IPS-11a (cell line): ENCODE data around the gene CCDC91.

Experiments used
- H3K4me3 ChIP-seq: one replicate; pipeline ENCODE4 v1.5.1; 2013; ENCODE audit warnings: low read depth, low read length, control low read depth

Gene CCDC91

GRCh38 chr12:28190321-28191050 is at the start of gene CCDC91:
TSS of gene CCDC91 (plus strand) at chr12:28190456. CDS start at chr12:28257216, 66,760 bp downstream.
- H3K4me3 ChIP-seq = peak within 1 kb of the TSS; percentile 80

- no peak overlapping the region for H3K4me3 ChIP-seq
Observed at GRCh38 chr12:28144059-28144458, 46.2 kb upstream of the CCDC91 start.

GRCh38 chr12:28144532-28144931 is 45.7 kb upstream of the CCDC91 start:
- H3K4me3 ChIP-seq = no peak overlapping the region

GRCh38 chr12:28145216-28145615 is 45.0 kb upstream of the CCDC91 start:
- no peak overlapping the region for H3K4me3 ChIP-seq

GRCh38 chr12:28149279-28149678 is 41.0 kb upstream of the CCDC91 start:
- H3K4me3 ChIP-seq = no peak overlapping the region

- no peak overlapping the region for H3K4me3 ChIP-seq
Observed at GRCh38 chr12:28156362-28156761, 33.9 kb upstream of the CCDC91 start.

GRCh38 chr12:28156804-28157203 is 33.5 kb upstream of the CCDC91 start:
- H3K4me3 ChIP-seq = no peak overlapping the region

GRCh38 chr12:28158353-28158752 is 31.9 kb upstream of the CCDC91 start:
- no peak overlapping the region for H3K4me3 ChIP-seq

GRCh38 chr12:28159688-28160087 is 30.6 kb upstream of the CCDC91 start:
- H3K4me3 ChIP-seq = no peak overlapping the region

GRCh38 chr12:28161697-28162096 is 28.6 kb upstream of the CCDC91 start:
- H3K4me3 ChIP-seq = no peak overlapping the region

GRCh38 chr12:28162697-28163096 is 27.6 kb upstream of the CCDC91 start:
- no peak overlapping the region for H3K4me3 ChIP-seq

GRCh38 chr12:28164644-28165275 is 25.5 kb upstream of the CCDC91 start:
- H3K4me3 ChIP-seq = no peak overlapping the region

GRCh38 chr12:28167981-28168485 is 22.2 kb upstream of the CCDC91 start:
- no peak overlapping the region for H3K4me3 ChIP-seq

- no peak overlapping the region for H3K4me3 ChIP-seq
Observed at GRCh38 chr12:28171356-28172060, 18.7 kb upstream of the CCDC91 start.

GRCh38 chr12:28172434-28173030 is 17.7 kb upstream of the CCDC91 start:
- no peak overlapping the region for H3K4me3 ChIP-seq

- no peak overlapping the region for H3K4me3 ChIP-seq
Observed at GRCh38 chr12:28173440-28173839, 16.8 kb upstream of the CCDC91 start.

- no peak overlapping the region for H3K4me3 ChIP-seq
Observed at GRCh38 chr12:28175098-28175589, 15.1 kb upstream of the CCDC91 start.

- H3K4me3 ChIP-seq = no peak overlapping the region
Observed at GRCh38 chr12:28176295-28176694, 14.0 kb upstream of the CCDC91 start.

- no peak overlapping the region for H3K4me3 ChIP-seq
Observed at GRCh38 chr12:28177461-28177860, 12.8 kb upstream of the CCDC91 start.

GRCh38 chr12:28177905-28178304 is 12.4 kb upstream of the CCDC91 start:
- no peak overlapping the region for H3K4me3 ChIP-seq

GRCh38 chr12:28178775-28179174 is 11.5 kb upstream of the CCDC91 start:
- no peak overlapping the region for H3K4me3 ChIP-seq
